IMR-90 (cell line): Measurements from ENCODE around the gene CDHR1. TPM values are rescaled to one million over a fixed set of nuclear protein-coding genes. Genes with fewer than 3 reads are reported as not detected.

Experiments
- ATAC-seq: fragments of 200-7000 bp; cut with Tn5 transposase; 2 replicates; pipeline ENCODE4 v1.9.1; 2020; ENCODE audit warnings: low read depth, mild to moderate bottlenecking, moderate library complexity
- BruUV-seq: library from RNA; stranded (reverse); fragments of 400-500 nt; replicated peaks from 2 replicates; lab custom pipeline; 2021; lab: Mats Ljungman, UMichigan
- CTCF ChIA-PET: fragments of 300-600 bp; formaldehyde crosslinking; extraction: SDS; loops from one replicate; lab custom pipeline; 2021; ENCODE audit warnings: antibody characterized with exemption; lab: Yijun Ruan, JAX
- POLR2A ChIA-PET: fragments of 300-600 bp; sonication (Branson Sonifier 250); formaldehyde crosslinking; loops from one replicate; lab custom pipeline; 2022; ENCODE audit warnings: antibody characterized with exemption; ENCODE audit not compliant: unreplicated experiment; lab: Charles Lee
- DNase-seq: peaks from one replicate; pipeline ENCODE4 v3.0.0; 2013
- H2AFZ ChIP-seq: replicated peaks from 2 replicates; pipeline ENCODE3; 2013; ENCODE audit warnings: low read length, mild to moderate bottlenecking; ENCODE audit not compliant: poor library complexity
- H2AK5ac ChIP-seq: 2 replicates; pipeline ENCODE4 v1.6.1; 2013; ENCODE audit warnings: low read depth, low read length, inconsistent platforms
- H2AK9ac ChIP-seq: replicated peaks from 2 replicates; pipeline ENCODE3; 2013; ENCODE audit warnings: mild to moderate bottlenecking, low read depth, low read length, moderate library complexity; ENCODE audit not compliant: poor library complexity
- H2BK120ac ChIP-seq: 2 replicates; pipeline ENCODE4 v1.6.1; 2013; ENCODE audit warnings: low read depth, low read length, inconsistent platforms
- H2BK15ac ChIP-seq: 3 replicates; pipeline ENCODE4 v1.6.1; 2013; ENCODE audit warnings: low read depth, low read length, inconsistent platforms
- H2BK20ac ChIP-seq: 2 replicates; pipeline ENCODE4 v1.6.1; 2013; ENCODE audit warnings: low read depth, mild to moderate bottlenecking, inconsistent platforms, low read length, moderate library complexity
- H2BK5ac ChIP-seq: 2 replicates; pipeline ENCODE4 v1.6.1; 2013; ENCODE audit warnings: mild to moderate bottlenecking, low read depth, low read length, inconsistent platforms; ENCODE audit not compliant: poor library complexity, severe bottlenecking
- H3K14ac ChIP-seq: replicated peaks from 2 replicates; pipeline ENCODE4 v1.6.1; 2013; ENCODE audit warnings: low read depth, low read length, inconsistent platforms
- H3K18ac ChIP-seq: 2 replicates; pipeline ENCODE4 v1.6.1; 2013; ENCODE audit warnings: low read depth, low read length, control low read depth
- H3K23ac ChIP-seq: 2 replicates; pipeline ENCODE4 v1.6.1; 2013; ENCODE audit warnings: low read depth, low read length, inconsistent platforms
- H3K27ac ChIP-seq: 2 replicates; pipeline ENCODE4 v1.5.1; 2013; ENCODE audit warnings: mild to moderate bottlenecking, control low read depth, low read length; ENCODE audit not compliant: insufficient read depth
- H3K27me3 ChIP-seq: 2 replicates; pipeline ENCODE4 v1.6.1; 2013; ENCODE audit warnings: low read length; ENCODE audit not compliant: control insufficient read depth, insufficient read depth
- H3K36me3 ChIP-seq: 2 replicates; pipeline ENCODE4 v1.6.1; 2013; ENCODE audit warnings: low read length, mixed read lengths; ENCODE audit not compliant: control insufficient read depth, insufficient read depth
- H3K4ac ChIP-seq: 2 replicates; pipeline ENCODE4 v1.6.1; 2013; ENCODE audit warnings: low read depth, low read length, inconsistent platforms
- H3K4me1 ChIP-seq: 2 replicates; pipeline ENCODE4 v1.6.1; 2013; ENCODE audit warnings: low read length, mixed read lengths; ENCODE audit not compliant: control insufficient read depth, insufficient read depth
- H3K4me2 ChIP-seq: 2 replicates; pipeline ENCODE4 v1.6.1; 2013; ENCODE audit warnings: low read depth, mild to moderate bottlenecking, control low read depth, low read length, moderate library complexity
- H3K4me3 ChIP-seq: 2 replicates; pipeline ENCODE4 v1.5.1; 2013; ENCODE audit warnings: low read depth, mild to moderate bottlenecking, control low read depth, low read length, moderate library complexity; ENCODE audit not compliant: insufficient read depth
- H3K56ac ChIP-seq: 2 replicates; pipeline ENCODE4 v1.6.1; 2013; ENCODE audit warnings: low read length, inconsistent platforms; ENCODE audit not compliant: insufficient read depth; ENCODE audit errors: extremely low read depth
- H3K79me1 ChIP-seq, 2 experiments: 2 replicates each; pipeline ENCODE4 v1.6.1; 2013; ENCODE audit warnings: low read length in 2 of 2, inconsistent platforms in 1 of 2, low read depth in 1 of 2
- H3K9ac ChIP-seq: 2 replicates; pipeline ENCODE4 v1.6.1; 2013; ENCODE audit warnings: low read depth, low read length, control low read depth
- H3K9me1 ChIP-seq: 2 replicates; pipeline ENCODE4 v1.6.1; 2013; ENCODE audit warnings: low read length, inconsistent platforms; ENCODE audit not compliant: insufficient read depth
- H3K9me3 ChIP-seq: 2 replicates; pipeline ENCODE4 v1.6.1; 2013; ENCODE audit warnings: low read length; ENCODE audit not compliant: control insufficient read depth, insufficient read depth
- H4K20me1 ChIP-seq: 2 replicates; pipeline ENCODE4 v1.6.1; 2013; ENCODE audit warnings: low read length, inconsistent platforms; ENCODE audit not compliant: insufficient read depth
- H4K5ac ChIP-seq: 2 replicates; pipeline ENCODE4 v1.6.1; 2013; ENCODE audit warnings: mild to moderate bottlenecking, low read depth, low read length, control low read depth
- H4K8ac ChIP-seq, 2 experiments: 2 replicates each; pipeline ENCODE4 v1.6.1; 2013; ENCODE audit warnings: low read depth in 2 of 2, low read length in 2 of 2, control low read depth in 1 of 2, inconsistent platforms in 1 of 2
- H4K91ac ChIP-seq: 2 replicates; pipeline ENCODE4 v1.6.1; 2013; ENCODE audit warnings: low read depth, low read length, inconsistent platforms; ENCODE audit not compliant: insufficient read depth
- BHLHE40 ChIP-seq: fragments of 150-350 bp; IDR thresholded peaks from 2 replicates; pipeline ENCODE4 v1.6.1; 2016; ENCODE audit warnings: mild to moderate bottlenecking, low read depth, low read length
- MXI1 ChIP-seq: IDR thresholded peaks from 2 replicates; pipeline ENCODE4 v1.6.1; 2012; ENCODE audit warnings: low read depth, mild to moderate bottlenecking, low read length, moderate library complexity, borderline replicate concordance
- RAD21 ChIP-seq: IDR thresholded peaks from 2 replicates; pipeline ENCODE4 v1.6.1; 2012; ENCODE audit warnings: low read length, improper control_type of control experiment
- WGBS, 2 experiments: methylation state at CpG; one replicate each; pipeline versions ENCODE4 v1.1.5 to v1.1.7; 2013; ENCODE audit warnings: missing lambda C conversion rate in 2 of 2; ENCODE audit not compliant: insufficient read length in 1 of 2; ENCODE audit errors: extremely low coverage in 2 of 2; 5-methylcytosine and 5-hydroxymethylcytosine counted together
- dilution Hi-C: fragments of 300-500 bp; cut with HindIII; formaldehyde crosslinking; loops from one replicate; pipeline ENCODE4 v1.14.3; 2018; ENCODE audit warnings: low sequenced_read_pairs; ENCODE audit not compliant: unreplicated experiment
- in situ Hi-C: fragments of 300-500 bp; cut with MboI; formaldehyde crosslinking; loops from 3 replicates; pipeline ENCODE4 v1.14.3; 2019; ENCODE audit warnings: low sequenced_read_pairs, inconsistent platforms, mixed read lengths
- intact Hi-C: fragments of 100-400 bp; cut with micrococcal nuclease; formaldehyde crosslinking; loops from 2 replicates; pipeline ENCODE4 v1.10.0; 2022
- polyA plus RNA-seq, 3 experiments: library from polyadenylated mRNA; depleted of rRNA; stranded (reverse); fragments of >200 nt; gene quantifications; 2 replicates each; pipeline ENCODE4 v1.2.3, GENCODE V29; 2012; ENCODE audit warnings: low replicate concordance in 1 of 3
- total RNA-seq: library from RNA; depleted of rRNA; stranded (reverse); fragments of >200 nt; gene quantifications from 2 replicates; pipeline ENCODE4 v1.2.3, GENCODE V29; 2012

CDHR1 gene
- total and polyA plus RNA-seq, 2 of the 4 experiments (the other 2 are of a cell fraction) = not detected

GRCh38 chr10:84178160-84178609 lies 16.2 kb upstream of the CDHR1 start:
- ChIA-PET CTCF (no interaction called here), POLR2A (no interaction called here)
- H4K5ac ChIP-seq = no peak overlapping the region
- no peak overlapping the region for H3K27ac ChIP-seq
- no peak overlapping the region for H3K23ac ChIP-seq
- no peaks in the 10 kb centered on the region for H3K27me3 ChIP-seq
- no TSS peak for BruUV-seq
- H3K79me1 ChIP-seq = no peaks in the 10 kb centered on the region
- no peak overlapping the region for H4K91ac ChIP-seq
- H3K4ac ChIP-seq = no peak overlapping the region
- H4K20me1 ChIP-seq = no peaks in the 10 kb centered on the region
- 60% methylated on average over 2 of the region's 3 CpGs; no CpG with 5 or more reads in 1 of the 2 experiments for WGBS, 2 experiments
- no peak overlapping the region for H2BK120ac ChIP-seq
- TF ChIP-seq RAD21 (no peak), BHLHE40 (no peak), MXI1 (no peak)
- 0 out of 2 replicates have a peak, but pooled peaks cover 4% of the 10 kb centered on the region for H3K9me1 ChIP-seq
- peak overlapping the region; percentile 55 for H2AK9ac ChIP-seq
- H3K4me1 ChIP-seq = no peaks in the 10 kb centered on the region
- H3K4me2 ChIP-seq = no peak overlapping the region
- DNase-seq (no peak), ATAC-seq (no peak)
- no peak overlapping the region for H2AK5ac ChIP-seq
- H4K8ac ChIP-seq = no peak overlapping the region
- H3K36me3 ChIP-seq = no peaks in the 10 kb centered on the region
- no peak overlapping the region for H3K14ac ChIP-seq
- in situ Hi-C loops = no loop called here
- H3K9me3 ChIP-seq = no peaks in the 10 kb centered on the region
- H3K9ac ChIP-seq = no peak overlapping the region
- H2AFZ ChIP-seq = peak overlapping the region; percentile 32
- no peak overlapping the region for H3K56ac ChIP-seq
- no peak overlapping the region for H3K18ac ChIP-seq
- intact Hi-C loops = no loop called here
- H3K4me3 ChIP-seq = no peak overlapping the region
- dilution Hi-C loops = no loop called here
- peak overlapping the region; percentile 89 for H2BK5ac ChIP-seq
- H2BK15ac ChIP-seq = no peak overlapping the region
- H2BK20ac ChIP-seq = no peak overlapping the region
